Measurements from ENCODE around the gene PLA2G2C.

DNA sequence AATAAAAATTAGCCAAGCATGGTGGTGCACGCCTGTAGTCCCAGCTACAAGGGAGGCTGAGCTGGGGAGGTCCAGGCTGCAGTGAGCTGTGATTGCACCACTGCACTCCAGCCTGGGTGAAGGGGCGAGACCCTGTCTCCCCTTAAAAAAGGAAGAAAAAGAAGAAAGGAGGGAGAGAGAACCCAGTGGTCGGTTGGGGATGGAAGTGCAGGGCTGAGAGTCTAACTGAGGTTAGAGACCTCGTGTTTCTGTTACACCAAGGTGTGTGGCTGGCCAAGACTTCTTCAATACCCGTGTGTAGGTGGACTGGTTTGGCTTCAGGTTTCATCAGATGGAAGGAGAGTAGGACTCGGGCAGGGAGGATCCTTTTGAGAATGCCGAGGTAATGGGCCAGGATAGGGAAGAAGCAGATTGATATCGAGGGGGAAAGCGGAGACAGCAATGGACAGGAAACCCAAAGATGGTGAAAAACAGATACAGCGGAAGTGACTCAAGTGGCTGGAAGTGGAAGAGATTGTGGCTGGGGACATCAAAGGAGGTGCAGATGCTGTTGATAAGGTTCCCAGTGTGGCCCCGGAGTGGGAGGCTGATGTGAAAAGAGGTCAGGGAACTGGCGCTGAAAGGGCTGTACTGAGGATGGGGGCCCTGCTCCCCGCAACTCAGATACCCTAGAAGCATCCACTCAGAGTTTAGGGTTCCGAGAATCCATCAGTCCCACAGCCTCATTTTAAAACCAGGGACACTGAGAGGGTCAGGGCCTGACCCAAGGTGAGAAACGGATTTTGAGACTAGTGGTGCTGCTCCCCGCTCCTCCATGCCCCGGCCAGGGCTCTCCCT is 1.1 kb downstream of the PLA2G2C start:
- TF ChIP-seq, protein P1, sequence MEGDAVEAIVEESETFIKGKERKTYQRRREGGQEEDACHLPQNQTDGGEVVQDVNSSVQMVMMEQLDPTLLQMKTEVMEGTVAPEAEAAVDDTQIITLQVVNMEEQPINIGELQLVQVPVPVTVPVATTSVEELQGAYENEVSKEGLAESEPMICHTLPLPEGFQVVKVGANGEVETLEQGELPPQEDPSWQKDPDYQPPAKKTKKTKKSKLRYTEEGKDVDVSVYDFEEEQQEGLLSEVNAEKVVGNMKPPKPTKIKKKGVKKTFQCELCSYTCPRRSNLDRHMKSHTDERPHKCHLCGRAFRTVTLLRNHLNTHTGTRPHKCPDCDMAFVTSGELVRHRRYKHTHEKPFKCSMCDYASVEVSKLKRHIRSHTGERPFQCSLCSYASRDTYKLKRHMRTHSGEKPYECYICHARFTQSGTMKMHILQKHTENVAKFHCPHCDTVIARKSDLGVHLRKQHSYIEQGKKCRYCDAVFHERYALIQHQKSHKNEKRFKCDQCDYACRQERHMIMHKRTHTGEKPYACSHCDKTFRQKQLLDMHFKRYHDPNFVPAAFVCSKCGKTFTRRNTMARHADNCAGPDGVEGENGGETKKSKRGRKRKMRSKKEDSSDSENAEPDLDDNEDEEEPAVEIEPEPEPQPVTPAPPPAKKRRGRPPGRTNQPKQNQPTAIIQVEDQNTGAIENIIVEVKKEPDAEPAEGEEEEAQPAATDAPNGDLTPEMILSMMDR (IDR thresholded peaks at IDR 0.05), result no peak
- TF ChIP-seq EP300 (IDR thresholded peaks at IDR 0.05), result no peak
